Hippocampal formation (tissue), 2 donors: ENCODE data around the gene PDK4.
A peak's percentile ranks its signal among the peaks of the same experiment; 100 is the strongest.
"Not testable (repeated sequence)": the region's sequence is repeated elsewhere in the genome, so short reads cannot be mapped to it uniquely, and the experiment has no call there.

ENCODE experiments used
- DNase-seq, 2 donors: peaks; one replicate each; lab custom pipeline; 2025; lab: John Stamatoyannopoulos, UW

Gene PDK4

GRCh38 chr7:95569720-95570119 lies 26.6 kb downstream of the PDK4 start:
- DNase-seq: no peak

DNA sequence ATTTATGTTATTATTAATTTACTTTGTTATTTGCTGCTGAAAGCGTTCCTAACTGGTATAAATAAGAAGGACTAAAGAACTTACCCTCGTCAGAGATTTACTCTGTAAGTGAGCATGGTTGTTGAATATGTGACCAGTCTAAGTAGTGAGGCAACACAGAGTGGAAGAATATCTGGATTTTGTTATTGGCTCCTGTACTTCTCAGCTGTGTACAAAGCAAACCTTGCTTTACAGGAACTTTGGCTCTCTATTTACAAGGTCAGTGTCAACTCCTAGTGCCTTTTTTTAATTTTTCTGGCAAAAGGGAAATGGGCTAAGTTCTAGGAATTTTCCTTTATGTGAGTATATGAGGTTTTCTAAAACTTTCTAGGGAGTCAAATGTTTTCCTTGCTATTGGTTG lies 35.6 kb downstream of the PDK4 start:
- DNase-seq: no peak

DNA sequence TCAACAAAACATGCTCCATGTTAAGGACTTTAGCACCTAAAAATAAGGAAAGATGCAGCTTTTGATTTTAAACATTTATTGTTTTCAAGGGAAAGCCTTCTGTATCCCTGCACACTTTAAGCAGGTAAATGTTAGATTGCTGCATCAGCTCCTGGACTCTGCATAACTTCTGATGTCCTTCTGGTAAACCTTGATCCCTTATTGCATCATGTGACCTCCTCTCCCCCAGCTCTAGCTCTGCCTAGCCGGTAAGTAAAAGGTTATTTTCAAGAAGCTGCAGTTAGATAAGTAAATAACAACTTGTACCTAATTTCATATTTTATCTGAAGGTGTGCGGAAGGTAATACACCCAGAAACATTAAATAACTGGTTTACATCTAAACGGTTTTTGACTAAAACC lies 37.5 kb downstream of the PDK4 start:
- no peak for DNase-seq

GRCh38 chr7:95556777-95557176 lies 39.5 kb downstream of the PDK4 start:
- DNase-seq: no peak

DNA sequence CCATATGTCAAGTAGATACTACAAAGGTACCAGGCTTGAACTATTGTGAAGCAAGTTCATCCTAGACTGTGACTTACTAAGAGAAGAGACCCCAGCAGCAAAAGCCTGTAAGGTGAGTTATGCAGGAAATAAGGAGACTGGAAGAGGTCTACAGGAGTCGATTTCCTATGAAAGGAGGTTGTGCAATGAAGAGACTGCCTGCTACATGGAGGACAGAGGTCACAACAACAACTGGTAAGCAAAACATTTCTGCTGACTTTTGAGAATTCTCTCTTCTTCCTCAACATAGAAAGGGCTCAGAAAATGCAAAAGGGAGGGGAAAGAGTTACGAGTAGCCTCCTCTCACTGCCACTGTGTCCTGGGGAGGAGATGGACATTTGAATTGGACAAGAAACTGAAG lies 42.4 kb downstream of the PDK4 start:
- no peak for DNase-seq

DNA sequence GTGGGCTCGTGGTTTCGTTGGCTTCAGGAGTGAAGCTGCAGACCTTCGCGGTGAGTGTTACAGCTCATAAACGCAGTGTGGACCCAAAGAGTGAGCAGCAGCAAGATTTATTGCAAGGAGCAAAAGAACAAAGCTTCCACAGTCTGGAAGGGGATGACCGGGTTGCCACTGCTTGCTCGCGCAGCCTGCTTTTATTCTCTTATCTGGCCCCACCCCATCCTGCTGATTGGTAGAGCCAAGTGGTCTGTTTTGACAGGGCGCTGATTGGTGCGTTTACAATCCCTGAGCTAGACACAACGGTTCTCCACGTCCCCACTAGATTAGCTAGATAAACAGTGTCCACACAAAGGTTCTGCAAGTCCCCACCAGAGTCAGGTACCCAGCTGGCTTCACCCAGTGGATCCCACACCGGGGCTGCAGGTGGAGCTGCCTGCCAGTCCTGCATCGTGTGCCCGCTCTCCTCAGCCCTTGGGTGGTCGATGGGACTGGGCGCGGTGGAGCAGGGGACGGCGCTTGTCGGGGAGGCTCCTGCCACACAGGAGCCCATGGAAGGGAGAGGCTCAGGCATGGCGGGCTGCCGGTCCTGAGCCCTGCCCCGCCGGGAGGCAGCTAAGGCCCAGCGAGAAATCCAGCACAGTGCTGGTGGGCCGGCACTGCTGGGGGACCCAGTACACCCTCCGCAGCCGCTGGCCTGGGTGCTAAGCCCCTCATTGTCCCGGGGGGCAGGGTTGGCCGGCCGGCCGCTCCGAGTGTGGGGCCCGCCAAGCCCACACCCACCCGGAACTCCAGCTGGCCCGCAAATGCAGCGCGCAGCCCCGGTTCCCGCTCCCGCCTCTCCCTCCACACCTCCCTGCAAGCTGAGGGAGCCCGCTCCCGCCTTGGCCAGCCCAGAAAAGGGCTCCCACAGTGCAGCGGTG lies 44.0 kb downstream of the PDK4 start:
- not testable (repeated sequence) for DNase-seq

GRCh38 chr7:95550546-95550945 lies 45.8 kb downstream of the PDK4 start:
- DNase-seq: no peak

GRCh38 chr7:95549818-95550529 lies 46.3 kb downstream of the PDK4 start:
- peak; percentile 76 to 95 for DNase-seq

GRCh38 chr7:95547361-95548348 lies 48.7 kb downstream of the PDK4 start:
- no peak for DNase-seq

- no peak for DNase-seq
Measured at GRCh38 chr7:95546647-95547046, 49.7 kb downstream of the PDK4 start.

GRCh38 chr7:95545673-95546072 lies 50.6 kb downstream of the PDK4 start:
- DNase-seq: no peak

GRCh38 chr7:95545007-95545615 lies 51.2 kb downstream of the PDK4 start:
- peak; percentile 25 to 81 for DNase-seq

- no peak for DNase-seq
Measured at GRCh38 chr7:95544171-95544570, 52.1 kb downstream of the PDK4 start.

DNA sequence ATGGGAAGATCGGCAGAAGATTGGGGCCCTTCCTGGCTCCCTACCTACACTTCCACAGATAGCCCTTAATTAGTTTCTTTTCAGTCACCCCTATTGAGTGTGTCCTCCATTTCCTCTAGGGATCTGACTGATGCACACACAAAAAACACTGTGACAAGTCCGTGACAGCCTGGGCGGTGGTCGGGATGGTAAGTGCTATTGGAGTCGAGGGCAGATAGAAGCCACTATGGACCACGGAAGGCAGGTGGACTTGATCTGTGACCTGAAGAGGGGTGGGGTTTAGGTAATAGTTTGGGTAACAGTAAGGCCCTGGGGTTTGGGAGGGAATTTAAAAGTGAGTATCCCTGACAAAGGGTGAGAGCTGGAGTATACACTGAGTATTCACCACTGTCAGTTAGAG lies 53.0 kb downstream of the PDK4 start:
- DNase-seq: no peak

DNA sequence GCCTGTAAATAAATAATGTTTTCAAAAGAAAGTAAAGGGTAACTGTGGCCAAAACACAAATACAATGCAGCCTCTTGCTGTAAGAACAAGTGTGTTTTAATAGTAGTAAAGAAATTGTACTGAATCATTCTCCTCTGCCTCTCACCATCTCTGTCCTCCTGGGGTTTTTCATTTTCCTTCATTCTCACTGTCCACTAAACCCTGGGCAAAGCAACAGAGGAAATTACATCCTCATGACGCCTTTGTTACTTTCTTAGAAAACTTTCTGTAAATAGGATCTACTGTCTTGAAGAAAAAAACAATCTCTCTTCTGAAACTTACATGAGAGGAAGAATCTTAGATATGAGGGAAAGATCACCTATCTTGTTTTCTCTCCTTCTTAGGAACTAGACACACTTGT lies 56.0 kb downstream of the PDK4 start:
- DNase-seq: no peak

DNA sequence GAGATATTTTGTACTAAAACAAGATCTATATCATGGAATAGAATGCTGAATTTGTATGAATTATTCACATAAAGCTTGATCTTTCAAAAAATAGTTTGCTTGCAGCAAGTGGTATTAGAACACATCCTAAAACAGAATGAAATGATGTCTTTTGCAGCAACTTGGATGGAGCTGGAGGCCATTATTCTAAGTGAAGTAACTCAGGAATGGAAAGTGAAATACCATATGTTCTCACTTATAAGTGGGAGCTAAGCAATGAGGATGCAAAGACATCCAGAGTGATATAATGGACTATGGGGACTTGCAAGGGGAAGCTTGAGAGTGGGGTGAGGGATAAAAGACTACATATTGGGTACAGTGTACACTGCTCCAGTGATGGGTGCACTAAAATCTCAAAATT lies 56.9 kb downstream of the PDK4 start:
- no peak for DNase-seq

GRCh38 chr7:95537468-95537867 lies 58.8 kb downstream of the PDK4 start:
- no peak for DNase-seq

GRCh38 chr7:95536656-95537311 lies 59.5 kb downstream of the PDK4 start:
- no peak for DNase-seq

DNA sequence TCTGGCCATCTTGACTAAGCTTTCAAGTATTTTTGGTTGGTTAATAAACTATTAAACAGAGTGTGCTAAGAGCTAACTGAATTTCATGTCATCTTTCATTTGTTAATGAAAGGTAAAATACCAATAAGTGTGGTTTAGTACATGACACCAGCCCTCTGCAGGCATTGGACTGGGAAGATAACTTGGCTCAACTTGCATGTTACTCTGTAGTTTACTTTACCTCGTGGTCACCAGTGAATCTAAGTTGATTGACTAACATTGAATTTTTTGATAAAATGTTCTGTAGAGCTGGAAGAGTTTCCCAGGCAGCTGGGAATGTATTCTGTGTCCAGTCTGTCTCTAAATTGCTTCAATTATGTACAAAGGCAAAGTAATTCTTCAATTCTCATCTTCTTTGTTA lies 60.7 kb downstream of the PDK4 start:
- DNase-seq: no peak

- DNase-seq: no peak
Measured at GRCh38 chr7:95534796-95535195, 61.5 kb downstream of the PDK4 start.
